ENCODE data around the gene STAG1.
"Not testable (repeated sequence)": the region's sequence is repeated elsewhere in the genome, so short reads cannot be mapped to it uniquely, and the experiment has no call there.

STAG1 gene

GRCh38 chr3:136576279-136577009, 175.7 kb downstream of the STAG1 start:
- DNase-seq, result no peak

- DNase-seq, result no peak
Measured at GRCh38 chr3:136567599-136568188, 184.5 kb downstream of the STAG1 start.

- not testable (repeated sequence) for DNase-seq
Measured at GRCh38 chr3:136564962-136565361, 187.2 kb downstream of the STAG1 start.

GRCh38 chr3:136562026-136562425, 190.2 kb downstream of the STAG1 start:
- DNase-seq, result no peak

GRCh38 chr3:136559896-136560295, 192.3 kb downstream of the STAG1 start:
- no peak for DNase-seq

GRCh38 chr3:136549461-136549860, 202.7 kb downstream of the STAG1 start:
- not testable (repeated sequence) for DNase-seq

GRCh38 chr3:136547293-136547692, 204.9 kb downstream of the STAG1 start:
- DNase-seq, result peak; percentile 63

GRCh38 chr3:136546720-136547119, 205.5 kb downstream of the STAG1 start:
- peak; percentile 26 for DNase-seq

GRCh38 chr3:136545664-136546268, 206.4 kb downstream of the STAG1 start:
- DNase-seq, result peak; percentile 17

GRCh38 chr3:136544532-136544931, 207.6 kb downstream of the STAG1 start:
- peak; percentile 8 for DNase-seq

- no peak for DNase-seq
Measured at GRCh38 chr3:136543385-136543784, 208.8 kb downstream of the STAG1 start.

GRCh38 chr3:136535906-136536305, 216.3 kb downstream of the STAG1 start:
- peak; percentile 49 for DNase-seq

- DNase-seq, result no peak
Measured at GRCh38 chr3:136532766-136533165, 219.4 kb downstream of the STAG1 start.

GRCh38 chr3:136518102-136518501, 234.1 kb downstream of the STAG1 start:
- DNase-seq, result no peak

- DNase-seq, result no peak
Measured at GRCh38 chr3:136516656-136517055, 235.5 kb downstream of the STAG1 start.

GRCh38 chr3:136516095-136516494, 236.1 kb downstream of the STAG1 start:
- DNase-seq, result no peak

- DNase-seq, result not testable (repeated sequence)
Measured at GRCh38 chr3:136514533-136514932, 237.6 kb downstream of the STAG1 start.

GRCh38 chr3:136513367-136513766, 238.8 kb downstream of the STAG1 start:
- no peak for DNase-seq

GRCh38 chr3:136512381-136512780, 239.8 kb downstream of the STAG1 start:
- DNase-seq, result peak; percentile 71

GRCh38 chr3:136505676-136506075, 246.5 kb downstream of the STAG1 start:
- no peak for DNase-seq

- DNase-seq, result no peak
Measured at GRCh38 chr3:136503056-136503455, 249.1 kb downstream of the STAG1 start.

- DNase-seq, result no peak
Measured at GRCh38 chr3:136498919-136499447, 253.2 kb downstream of the STAG1 start.

GRCh38 chr3:136495213-136495612, 257.0 kb downstream of the STAG1 start:
- DNase-seq, result no peak
